ENCODE measurements around the gene EFCAB5.

- TF ChIP-seq CTCF (IDR thresholded peaks at IDR 0.05), result no peak
- TF ChIP-seq POLR2AphosphoS5 (IDR thresholded peaks at IDR 0.05; ENCODE audit: insufficient read depth in 1 of 2, low read depth in 1 of 2), result no peak
Measured at GRCh38 chr17:30091121-30091670, 149.8 kb downstream of the EFCAB5 start.

Measured in vagina (tissue), 2 donors.